HTERT RPE-1 (cell line): ENCODE data around the gene TMEM196.
"Not testable (repeated sequence)": the region's sequence is repeated elsewhere in the genome, so short reads cannot be mapped to it uniquely, and the experiment has no call there.

Experiments used
- in situ Hi-C: fragments of 300-500 bp; cut with MboI; formaldehyde crosslinking; loops from 4 replicates; pipeline ENCODE4 v1.14.3; 2020; ENCODE audit warnings: low sequenced_read_pairs

TMEM196 gene

GRCh38 chr7:19708397-19709248, 64.8 kb downstream of the TMEM196 start, which contains the start of gene POLR1F:
Gene POLR1F, minus strand, starts transcription at chr7:19709037. Its CDS starts 21 bp downstream, at chr7:19709016.
- in situ Hi-C loops = no loop called here

GRCh38 chr7:19707240-19707639, 66.2 kb downstream of the TMEM196 start:
- in situ Hi-C loops = no loop called here

GRCh38 chr7:19705663-19706062, 67.8 kb downstream of the TMEM196 start:
- in situ Hi-C loops = no loop called here

- in situ Hi-C loops = no loop called here
Measured at GRCh38 chr7:19701471-19701870, 71.9 kb downstream of the TMEM196 start.

GRCh38 chr7:19700936-19701335, 72.5 kb downstream of the TMEM196 start:
- in situ Hi-C loops = no loop called here

- in situ Hi-C loops = no loop called here
Measured at GRCh38 chr7:19698331-19698730, 75.1 kb downstream of the TMEM196 start.

GRCh38 chr7:19696926-19697325, 76.5 kb downstream of the TMEM196 start:
- in situ Hi-C loops = no loop called here

GRCh38 chr7:19692111-19692828, 81.1 kb downstream of the TMEM196 start:
- in situ Hi-C loops = no loop called here

- in situ Hi-C loops = no loop called here
Measured at GRCh38 chr7:19690736-19691135, 82.7 kb downstream of the TMEM196 start.

GRCh38 chr7:19689130-19689529, 84.3 kb downstream of the TMEM196 start:
- in situ Hi-C loops = not testable (repeated sequence)

GRCh38 chr7:19681596-19681995, 91.8 kb downstream of the TMEM196 start:
- in situ Hi-C loops = no loop called here

- in situ Hi-C loops = no loop called here
Measured at GRCh38 chr7:19677180-19677579, 96.2 kb downstream of the TMEM196 start.

- in situ Hi-C loops = no loop called here
Measured at GRCh38 chr7:19675816-19676215, 97.6 kb downstream of the TMEM196 start.

GRCh38 chr7:19674266-19674960, 99.0 kb downstream of the TMEM196 start:
- in situ Hi-C loops = no loop called here

GRCh38 chr7:19670806-19671205, 102.6 kb downstream of the TMEM196 start:
- in situ Hi-C loops = no loop called here
